ENCODE results near the gene PLA2G4A.

The PLA2G4A gene

DNA sequence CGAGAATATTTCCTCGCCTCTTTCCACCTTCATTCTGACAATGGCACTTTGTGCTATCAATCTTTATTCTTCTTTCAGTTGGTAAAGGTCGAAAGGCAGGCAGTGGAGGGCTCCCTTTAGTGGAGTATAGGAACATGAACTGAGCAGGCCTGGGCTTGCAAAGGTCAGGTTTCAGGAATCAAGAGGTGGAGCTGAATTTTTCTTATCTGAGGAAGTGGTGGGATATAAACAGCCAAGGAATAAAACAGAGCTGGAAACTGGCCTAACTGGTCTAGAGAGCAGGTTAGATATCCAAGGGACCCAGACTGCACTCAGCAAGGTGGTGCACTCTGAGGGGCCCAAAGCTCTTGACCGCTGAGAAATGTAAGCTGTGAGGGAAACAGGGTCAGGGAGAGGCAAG is 99.1 kb downstream of the PLA2G4A start:
- no peak for DNase-seq

DNA sequence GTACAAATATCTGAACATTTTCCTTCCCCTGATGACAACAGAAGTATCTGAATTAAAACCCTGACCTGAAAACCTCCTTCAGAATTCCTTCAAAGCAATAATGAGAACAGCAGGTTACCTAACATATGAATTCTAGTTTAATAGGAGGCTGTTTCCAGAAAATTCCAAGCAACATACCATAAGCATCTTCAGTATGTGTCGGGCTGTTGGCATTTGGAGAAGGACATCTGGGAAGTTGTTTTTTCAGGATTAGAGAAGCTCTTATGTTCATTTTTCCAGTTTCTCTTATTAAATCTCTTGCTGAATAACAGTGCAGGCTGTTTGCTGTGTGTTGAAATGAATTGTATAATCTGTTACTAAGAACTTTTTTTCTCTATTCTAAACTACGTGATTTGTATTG is 101.5 kb downstream of the PLA2G4A start:
- no peak for DNase-seq

DNA sequence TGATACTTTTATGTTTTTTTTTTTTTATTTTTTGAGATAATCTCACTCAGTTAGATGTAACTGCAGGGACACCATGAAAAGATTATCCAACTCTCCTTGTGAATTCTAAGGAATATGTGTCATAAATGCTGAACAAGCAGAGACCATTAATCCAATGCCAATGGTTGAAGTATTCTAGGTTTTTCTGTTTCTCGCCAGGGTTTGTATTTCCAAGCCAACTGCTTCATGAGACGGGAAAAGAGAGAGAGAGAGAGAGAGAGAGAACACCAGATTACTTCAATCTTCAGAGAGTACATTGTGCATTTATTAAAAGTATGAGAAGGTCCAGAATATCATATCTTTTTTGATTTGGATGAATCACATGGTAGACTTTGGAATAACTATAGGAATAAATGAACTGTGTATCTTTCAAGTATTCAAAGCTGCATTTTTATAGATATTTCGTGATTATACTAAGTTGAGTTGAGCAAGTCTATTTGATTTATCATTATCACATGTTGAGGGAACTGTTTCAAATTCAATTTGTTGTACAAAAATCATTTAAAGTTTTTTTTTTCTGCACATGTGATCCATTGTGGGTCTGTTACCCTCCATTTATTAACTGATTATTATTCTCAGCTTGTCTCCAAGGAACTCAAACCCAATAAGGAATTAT is 108.4 kb downstream of the PLA2G4A start:
- no peak for DNase-seq

DNA sequence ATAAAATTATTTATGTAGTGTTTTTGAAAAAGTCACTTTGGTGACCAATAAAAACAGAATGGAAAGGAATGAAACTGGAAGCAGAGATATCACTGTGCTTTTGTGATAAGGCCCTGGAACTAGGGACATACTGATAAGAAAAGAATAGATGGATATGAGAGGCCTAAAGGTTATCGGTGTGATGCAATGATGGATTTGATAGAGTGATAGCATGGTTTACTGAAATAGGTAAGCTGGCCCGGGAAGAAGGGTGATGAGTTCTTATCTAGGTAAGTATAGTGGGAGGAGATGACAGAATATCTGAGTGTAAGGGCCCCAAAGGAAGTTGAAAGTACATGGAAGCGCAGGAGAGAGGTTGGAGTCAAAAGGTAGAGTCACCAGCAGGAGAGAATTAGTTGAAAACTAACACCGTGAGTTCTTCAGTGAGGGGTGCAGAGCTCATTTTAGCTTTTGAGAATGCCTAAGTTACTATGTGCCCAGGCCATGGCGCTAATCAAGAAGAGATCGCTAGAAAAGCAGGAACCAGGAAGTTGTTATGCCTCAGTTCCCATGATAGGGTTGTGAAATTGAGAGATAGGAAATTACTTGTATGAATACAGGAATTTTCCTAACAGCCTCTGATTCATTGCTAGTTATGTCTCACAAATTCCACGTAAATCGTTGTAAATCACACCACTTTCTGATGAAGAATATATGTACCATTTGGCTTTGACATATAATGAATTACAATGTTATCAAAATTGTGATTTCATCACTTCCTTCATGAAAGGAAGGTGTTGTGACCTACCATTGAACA is 115.3 kb downstream of the PLA2G4A start:
- no peak for DNase-seq

DNA sequence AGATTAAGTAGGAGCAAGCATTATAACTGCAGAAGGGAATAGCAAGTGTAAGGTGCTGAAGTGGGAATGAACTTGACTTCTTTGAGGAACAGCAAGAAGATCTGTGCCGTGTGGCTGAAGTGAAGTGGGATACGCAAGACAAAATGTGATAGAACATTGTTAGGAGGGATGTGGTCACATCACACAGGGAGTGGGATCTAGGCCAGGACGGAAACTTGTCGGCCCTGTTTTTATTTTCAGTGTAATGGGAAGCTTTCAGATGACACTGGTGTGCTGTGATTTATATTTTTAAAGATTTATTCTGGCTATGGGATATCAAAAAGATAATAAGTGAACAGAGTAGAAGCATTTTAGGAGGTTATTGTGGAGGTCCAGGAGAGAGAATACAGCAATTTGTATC is 116.4 kb downstream of the PLA2G4A start:
- DNase-seq: no peak

DNA sequence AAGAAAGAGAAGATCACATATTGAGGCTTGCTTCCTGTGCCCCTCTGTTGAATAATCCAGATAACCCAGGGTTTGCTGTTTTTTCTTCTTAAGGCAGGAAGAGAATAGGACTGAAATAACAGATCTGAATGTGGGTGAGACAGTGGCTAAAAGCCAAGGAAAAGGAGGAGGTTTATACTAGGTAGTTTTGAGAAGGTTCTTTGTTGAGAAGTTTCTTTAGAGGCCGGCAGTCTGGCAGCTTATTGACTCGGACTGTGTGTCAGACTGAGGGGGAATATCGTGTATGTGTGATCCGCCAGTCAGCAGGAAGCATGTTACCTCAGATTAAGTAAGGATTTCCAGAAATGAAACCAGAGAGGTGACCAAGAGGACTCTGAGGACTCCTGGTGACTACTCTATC is 119.8 kb downstream of the PLA2G4A start:
- DNase-seq: no peak

DNA sequence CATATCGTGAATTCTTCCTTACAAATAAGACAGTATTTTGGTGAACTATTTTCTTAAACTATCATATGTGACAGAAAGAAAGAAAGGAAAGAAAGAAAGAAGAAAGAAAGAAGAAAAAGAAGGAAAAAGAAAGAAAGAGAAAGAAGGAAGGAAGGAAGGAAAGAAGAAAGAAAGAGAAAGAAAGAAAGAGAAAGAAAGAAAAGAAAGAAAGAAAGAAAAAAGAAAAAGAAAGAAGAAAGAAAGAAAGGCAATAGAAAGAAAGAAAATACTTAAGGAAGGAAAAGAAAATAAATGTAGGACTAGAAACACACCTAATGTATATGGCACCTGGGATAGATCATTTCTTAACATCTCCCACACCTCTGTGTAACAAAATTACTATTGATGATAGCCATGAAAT is 120.4 kb downstream of the PLA2G4A start:
- no peak for DNase-seq

DNA sequence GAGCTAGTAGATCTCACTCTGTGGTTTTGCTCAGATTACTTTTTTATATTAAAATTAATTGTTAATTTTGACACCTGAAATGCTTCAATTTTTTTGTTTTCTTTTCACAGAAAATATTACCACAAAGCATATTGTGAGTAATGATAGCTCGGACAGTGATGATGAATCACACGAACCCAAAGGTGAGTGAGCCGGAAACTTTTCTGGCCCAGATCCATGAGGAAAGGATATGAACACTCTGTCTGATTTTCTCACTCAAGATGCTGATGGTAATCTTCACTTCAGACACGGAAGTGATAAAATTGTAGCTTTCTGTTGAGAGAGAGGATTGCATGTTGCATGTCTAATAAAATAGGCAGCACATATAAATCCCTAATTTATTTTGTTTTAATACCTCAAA is 121.8 kb downstream of the PLA2G4A start:
- no peak for DNase-seq

DNA sequence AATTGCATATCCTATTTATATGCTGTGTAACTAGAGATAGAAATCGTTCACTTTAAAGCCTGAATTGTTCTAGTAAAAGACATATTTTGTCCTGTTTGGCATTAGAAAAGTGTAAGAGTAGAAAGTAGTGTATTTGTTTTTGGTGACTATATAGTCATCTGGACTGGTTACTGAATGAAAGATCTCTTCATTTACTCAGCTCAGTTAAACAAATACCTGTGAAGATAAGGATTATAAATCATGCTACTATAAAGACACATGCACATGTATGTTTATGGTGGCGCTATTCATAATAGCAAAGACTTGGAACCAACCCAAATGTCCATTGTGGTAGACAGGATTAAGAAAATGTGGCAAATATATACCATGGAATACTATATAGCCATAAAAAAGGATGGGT is 125.1 kb downstream of the PLA2G4A start:
- DNase-seq: no peak

DNA sequence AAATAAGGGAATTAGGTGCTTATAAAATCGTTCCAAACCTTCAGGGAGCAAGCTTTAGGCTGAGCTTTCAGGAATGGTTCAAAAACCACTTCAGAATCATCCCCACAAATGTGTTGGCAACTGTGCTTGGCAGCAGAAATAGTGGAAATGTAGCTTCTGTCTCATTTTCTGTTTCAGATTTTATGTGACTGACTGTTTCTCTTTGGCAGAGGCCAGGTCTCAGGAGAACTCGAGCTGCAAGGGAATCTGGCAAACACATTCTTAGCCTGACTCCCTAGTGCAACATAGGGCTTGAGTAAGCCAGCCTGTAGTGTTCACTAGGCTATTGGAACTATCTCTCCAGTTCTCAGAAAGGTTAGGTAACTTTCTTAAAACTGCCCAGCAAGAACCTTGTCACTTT is 128.6 kb downstream of the PLA2G4A start:
- DNase-seq: no peak

DNA sequence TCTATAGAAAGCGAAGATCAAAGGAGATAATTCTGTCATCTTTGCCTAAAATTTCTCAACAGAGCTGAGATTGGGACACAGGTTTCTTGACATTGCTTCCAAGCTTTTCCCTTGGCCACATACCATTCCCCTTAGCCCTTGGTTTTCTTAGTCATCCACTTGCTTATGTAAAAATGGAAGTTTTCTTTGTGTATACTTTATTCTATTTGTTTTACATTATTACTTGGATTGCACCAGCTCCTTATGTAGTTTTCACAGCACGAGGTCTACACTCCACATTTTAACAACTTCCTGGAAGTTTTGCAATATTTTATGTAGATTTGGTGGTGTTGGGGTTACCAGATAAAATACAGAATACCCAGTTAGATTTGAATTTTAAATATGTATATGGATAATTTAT is 129.8 kb downstream of the PLA2G4A start:
- no peak for DNase-seq

DNA sequence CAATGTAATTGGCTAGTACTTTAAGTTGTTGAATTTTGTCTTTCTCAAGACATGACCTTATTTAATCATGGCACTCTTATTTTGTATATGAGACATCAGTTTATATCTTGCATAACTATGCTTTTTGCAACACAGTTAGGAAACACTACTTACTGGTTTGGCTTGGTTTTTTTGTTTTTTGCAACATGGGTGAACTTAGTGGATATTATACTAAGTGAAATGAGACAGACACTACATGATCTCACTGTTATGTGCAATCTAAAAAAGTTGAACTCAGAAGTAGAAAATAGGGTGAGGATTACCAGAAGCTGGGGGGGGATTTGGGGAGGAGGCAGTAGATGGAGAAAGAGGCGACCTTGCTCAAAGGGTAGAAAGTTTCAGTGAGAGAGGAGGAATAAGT is 132.1 kb downstream of the PLA2G4A start:
- no peak for DNase-seq

DNA sequence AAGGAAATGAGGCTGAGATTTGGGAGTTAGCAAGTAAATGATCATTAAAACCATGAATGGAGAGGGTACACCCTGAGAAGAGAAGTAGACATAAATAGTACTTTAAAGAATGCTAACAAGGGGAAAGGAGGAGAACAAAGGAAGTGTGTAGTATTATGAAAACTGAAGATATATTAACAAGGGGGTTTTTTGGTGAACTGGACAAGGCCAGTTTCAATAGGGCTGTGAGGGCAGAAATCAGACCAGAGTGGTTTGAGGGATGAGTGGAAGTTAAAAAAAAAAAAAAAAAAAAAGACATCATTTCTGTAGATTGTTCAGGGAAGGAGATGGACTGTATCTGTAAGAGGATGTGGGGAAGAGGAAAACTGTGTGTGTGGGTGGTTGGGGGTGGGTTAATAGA is 137.1 kb downstream of the PLA2G4A start:
- no peak for DNase-seq

DNA sequence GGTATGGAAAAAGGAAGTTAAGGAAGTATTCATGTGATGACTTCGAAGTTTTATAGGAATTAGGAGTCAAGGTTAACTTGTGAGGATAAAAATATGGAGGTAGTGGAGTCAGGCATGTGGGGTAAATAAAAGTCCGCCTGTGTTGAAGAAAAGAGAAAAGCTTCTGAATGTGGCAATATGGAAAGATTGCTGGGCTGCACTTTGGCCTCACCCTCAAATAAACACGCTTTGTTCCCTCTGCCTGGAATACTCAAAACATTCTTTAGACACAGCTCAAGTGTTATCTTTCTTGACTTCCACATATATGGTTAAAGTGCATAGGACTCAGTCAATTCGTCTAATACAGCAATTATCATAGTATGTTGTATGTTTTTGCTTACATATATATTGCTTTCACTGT is 137.7 kb downstream of the PLA2G4A start:
- no peak for DNase-seq

DNA sequence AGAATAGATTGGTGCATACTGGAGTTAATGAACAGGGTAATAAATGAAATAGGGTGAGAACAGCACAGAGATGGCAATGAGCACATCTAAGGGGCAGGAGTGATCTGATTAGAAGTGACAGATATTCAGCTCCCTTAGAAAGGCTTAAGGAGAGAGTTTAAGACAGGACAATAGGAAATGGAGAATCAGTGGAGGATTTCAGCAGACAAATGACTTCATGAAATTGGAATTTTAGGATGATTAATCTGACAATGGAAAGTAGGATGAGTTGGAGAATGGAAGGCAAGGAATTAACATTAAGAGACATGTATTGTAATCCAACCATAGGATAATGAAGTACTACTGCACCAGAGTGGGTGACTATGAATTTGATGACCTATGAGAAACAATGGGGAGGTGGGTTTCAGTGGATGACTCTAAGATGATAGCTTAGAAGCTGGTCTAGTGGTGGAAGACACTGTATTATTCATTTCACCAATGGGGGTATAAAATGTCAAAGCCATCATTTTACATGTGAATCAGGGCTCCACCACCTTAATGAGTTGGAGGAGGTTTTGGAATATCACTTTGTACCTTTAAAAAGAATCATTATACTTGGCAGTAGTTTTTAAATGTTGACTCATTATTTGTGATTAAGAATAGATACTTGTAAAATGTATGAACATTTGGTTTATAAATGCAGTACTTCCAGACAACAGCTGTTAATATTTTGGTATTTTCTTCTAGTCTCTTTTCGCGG is 139.1 kb downstream of the PLA2G4A start:
- DNase-seq: no peak

DNA sequence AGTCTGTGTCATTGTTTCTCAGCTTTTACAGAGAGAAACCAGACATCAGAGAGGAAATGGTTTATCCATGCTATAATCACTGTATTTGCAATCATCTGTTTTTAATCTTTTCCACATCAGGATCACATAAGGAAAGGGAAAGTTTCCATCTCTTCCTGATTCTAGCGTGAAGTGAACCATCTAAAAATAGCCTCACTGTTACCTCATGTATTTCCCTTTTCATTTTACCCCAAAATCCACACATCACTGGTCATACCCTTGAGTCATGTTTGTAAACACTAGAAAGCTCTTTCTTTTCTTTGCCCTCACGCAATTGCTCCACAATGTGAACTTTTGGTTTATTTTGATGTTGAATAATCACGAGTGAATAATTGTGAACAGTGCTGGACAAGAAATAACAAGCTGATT is 146.0 kb downstream of the PLA2G4A start:
- no peak for DNase-seq

DNA sequence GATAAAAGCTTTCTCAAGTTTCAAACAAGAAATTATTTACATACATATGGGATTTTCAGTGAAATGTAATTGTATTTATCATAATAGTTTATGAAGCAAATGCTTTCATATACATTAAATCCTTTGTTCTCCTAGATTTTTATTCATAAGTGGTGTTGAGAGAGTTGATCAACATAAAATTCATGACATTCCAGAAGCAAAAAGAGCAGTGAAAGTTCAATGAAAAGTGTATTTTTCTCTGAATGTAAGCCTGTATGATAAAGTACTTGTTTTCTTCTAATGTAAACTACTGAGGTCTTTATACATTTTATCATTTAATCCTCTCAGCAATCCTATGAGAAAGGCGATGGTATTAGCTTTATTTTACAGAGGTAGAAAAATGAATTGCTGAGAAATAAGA is 146.5 kb downstream of the PLA2G4A start:
- DNase-seq: no peak

DNA sequence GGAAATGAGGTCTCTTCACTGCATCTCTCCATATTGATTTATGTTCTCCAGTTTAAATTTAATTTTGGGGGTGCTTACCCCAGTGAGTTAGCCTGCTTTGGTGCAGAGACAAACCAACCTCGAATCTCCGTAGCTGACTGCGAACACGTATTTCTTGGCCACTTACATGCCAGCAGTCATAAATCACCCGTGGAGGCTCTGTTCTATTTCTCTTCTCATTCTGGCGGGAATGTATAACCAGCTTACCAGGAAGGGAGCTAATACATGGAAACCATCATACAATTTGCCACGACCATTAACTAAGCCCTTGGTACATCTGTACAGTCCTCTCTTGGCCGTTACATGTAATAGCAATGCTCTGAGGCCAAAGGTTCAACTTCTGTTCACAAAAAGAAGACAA is 148.0 kb downstream of the PLA2G4A start:
- no peak for DNase-seq

DNA sequence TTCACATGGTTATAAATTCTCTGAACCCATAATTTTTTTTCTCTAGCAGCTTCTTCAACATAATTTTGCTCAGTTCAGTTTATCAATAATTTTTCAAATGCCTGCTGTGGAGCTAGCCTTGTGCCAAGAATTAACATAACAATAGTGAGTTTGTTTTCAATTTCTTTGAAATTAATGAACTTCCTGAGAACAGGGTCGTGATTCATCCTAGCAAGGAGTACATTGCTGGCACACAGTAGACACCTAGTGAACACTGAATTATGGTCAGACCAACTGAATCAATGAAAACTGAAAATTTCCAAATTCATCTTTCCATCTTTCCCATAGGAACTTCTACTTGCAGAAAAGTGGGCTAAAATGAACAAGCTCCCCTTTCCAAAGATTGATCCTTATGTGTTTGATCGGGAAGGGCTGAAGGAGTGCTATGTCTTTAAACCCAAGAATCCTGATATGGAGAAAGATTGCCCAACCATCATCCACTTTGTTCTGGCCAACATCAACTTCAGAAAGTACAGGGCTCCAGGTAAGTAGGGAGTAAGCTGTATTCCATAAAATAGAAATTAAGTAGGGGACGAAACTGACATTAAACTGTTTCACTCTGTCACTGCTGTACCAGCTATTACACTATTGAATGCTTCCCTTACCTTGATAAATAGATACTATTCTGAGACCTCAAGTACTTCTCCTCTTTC is 148.7 kb downstream of the PLA2G4A start:
- no peak for DNase-seq

DNA sequence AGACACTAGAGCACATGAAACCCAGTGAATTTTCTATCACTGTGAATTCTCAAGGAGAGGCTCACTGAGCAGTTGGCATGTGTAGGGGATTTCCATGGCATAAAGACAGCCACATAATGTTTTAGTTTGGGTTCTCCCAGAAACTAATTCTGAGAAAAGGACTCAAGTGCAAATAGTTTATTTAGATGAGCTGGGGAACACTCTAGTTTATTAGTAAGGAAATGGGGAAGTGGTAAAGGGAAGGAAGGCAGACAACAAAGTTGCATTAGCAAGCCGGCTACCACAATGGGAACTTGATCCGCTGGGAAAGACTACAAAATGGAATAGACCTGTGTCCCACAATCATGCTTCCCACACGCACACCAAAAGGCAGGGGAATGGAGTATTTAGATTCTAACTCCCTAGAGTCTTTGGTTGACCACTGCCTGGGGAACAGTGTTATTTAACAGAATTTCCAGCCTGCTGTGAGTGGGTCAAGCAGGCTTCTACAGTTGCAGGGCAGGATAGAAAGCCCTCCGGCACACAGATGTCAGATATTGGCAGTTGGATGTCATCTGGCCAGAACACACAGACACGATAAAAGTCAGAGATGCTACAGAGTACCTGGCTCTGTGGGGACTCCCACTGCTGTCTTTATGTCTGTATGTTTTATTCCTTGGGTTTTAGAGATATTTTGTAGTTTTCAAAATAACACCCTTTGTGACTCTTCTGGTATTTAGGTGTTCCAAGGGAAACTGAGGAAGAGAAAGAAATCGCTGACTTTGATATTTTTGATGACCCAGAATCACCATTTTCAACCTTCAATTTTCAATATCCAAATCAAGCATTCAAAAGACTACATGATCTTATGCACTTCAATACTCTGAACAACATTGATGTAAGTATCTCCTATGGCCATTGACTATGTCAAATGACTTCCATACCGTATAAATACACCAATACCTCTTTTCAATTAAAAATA is 150.1 kb downstream of the PLA2G4A start:
- DNase-seq: no peak

DNA sequence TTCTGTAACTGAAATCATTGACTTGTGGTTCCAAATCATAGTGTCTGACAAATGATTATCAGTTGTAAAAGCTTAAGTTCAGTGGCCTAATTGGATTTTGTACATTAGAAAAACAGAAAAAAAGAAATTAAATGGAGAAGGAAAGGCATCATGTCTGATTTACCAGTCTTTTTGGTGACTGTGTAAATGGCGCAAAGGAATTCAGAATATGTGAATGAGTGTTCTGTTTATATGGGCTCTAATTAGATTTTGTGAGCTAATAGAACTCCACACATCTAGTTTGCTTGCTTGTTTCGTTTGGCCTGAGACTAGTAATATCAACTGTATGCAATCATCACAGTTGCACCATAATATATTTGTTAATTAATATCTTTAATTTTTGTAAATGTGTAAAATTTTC is 151.7 kb downstream of the PLA2G4A start:
- DNase-seq: no peak

DNA sequence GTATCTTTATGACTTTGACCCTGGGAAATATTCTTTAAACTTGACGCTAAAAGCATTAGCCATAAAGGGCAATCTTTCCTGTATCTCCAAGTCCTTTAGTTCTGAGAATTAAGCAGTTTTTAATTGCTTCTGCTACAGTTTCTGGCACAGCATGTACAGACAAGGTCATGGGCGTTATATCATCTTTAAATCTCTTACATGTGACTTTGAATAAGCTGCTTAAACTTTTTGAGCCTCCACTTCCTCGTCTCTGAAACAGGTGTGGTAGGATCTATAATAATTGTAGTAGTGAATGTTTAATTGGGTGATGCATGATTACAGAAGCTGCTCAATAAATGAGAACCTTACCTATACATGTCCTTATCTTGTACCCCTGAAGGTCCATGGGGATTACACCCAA is 153.4 kb downstream of the PLA2G4A start:
- no peak for DNase-seq
